IMR-90 (cell line): ENCODE data around the gene TCF4. TPM values are rescaled to one million over a fixed set of nuclear protein-coding genes. Genes with fewer than 3 reads are reported as not detected.

ENCODE experiments used
- ATAC-seq: fragments of 200-7000 bp; cut with Tn5 transposase; 2 replicates; pipeline ENCODE4 v1.9.1; 2020; ENCODE audit warnings: low read depth, mild to moderate bottlenecking, moderate library complexity
- BruUV-seq: library from RNA; stranded (reverse); fragments of 400-500 nt; replicated peaks from 2 replicates; lab custom pipeline; 2021; lab: Mats Ljungman, UMichigan
- CTCF ChIA-PET: fragments of 300-600 bp; formaldehyde crosslinking; extraction: SDS; loops from one replicate; lab custom pipeline; 2021; ENCODE audit warnings: antibody characterized with exemption; lab: Yijun Ruan, JAX
- POLR2A ChIA-PET: fragments of 300-600 bp; sonication (Branson Sonifier 250); formaldehyde crosslinking; loops from one replicate; lab custom pipeline; 2022; ENCODE audit warnings: antibody characterized with exemption; ENCODE audit not compliant: unreplicated experiment; lab: Charles Lee
- DNase-seq: peaks from one replicate; pipeline ENCODE4 v3.0.0; 2013
- H2AFZ ChIP-seq: replicated peaks from 2 replicates; pipeline ENCODE3; 2013; ENCODE audit warnings: low read length, mild to moderate bottlenecking; ENCODE audit not compliant: poor library complexity
- H2AK5ac ChIP-seq: 2 replicates; pipeline ENCODE4 v1.6.1; 2013; ENCODE audit warnings: low read depth, low read length, inconsistent platforms
- H2AK9ac ChIP-seq: replicated peaks from 2 replicates; pipeline ENCODE3; 2013; ENCODE audit warnings: mild to moderate bottlenecking, low read depth, low read length, moderate library complexity; ENCODE audit not compliant: poor library complexity
- H2BK120ac ChIP-seq: 2 replicates; pipeline ENCODE4 v1.6.1; 2013; ENCODE audit warnings: low read depth, low read length, inconsistent platforms
- H2BK15ac ChIP-seq: 3 replicates; pipeline ENCODE4 v1.6.1; 2013; ENCODE audit warnings: low read depth, low read length, inconsistent platforms
- H2BK20ac ChIP-seq: 2 replicates; pipeline ENCODE4 v1.6.1; 2013; ENCODE audit warnings: low read depth, mild to moderate bottlenecking, inconsistent platforms, low read length, moderate library complexity
- H2BK5ac ChIP-seq: 2 replicates; pipeline ENCODE4 v1.6.1; 2013; ENCODE audit warnings: mild to moderate bottlenecking, low read depth, low read length, inconsistent platforms; ENCODE audit not compliant: poor library complexity, severe bottlenecking
- H3K14ac ChIP-seq: replicated peaks from 2 replicates; pipeline ENCODE4 v1.6.1; 2013; ENCODE audit warnings: low read depth, low read length, inconsistent platforms
- H3K18ac ChIP-seq: 2 replicates; pipeline ENCODE4 v1.6.1; 2013; ENCODE audit warnings: low read depth, low read length, control low read depth
- H3K23ac ChIP-seq: 2 replicates; pipeline ENCODE4 v1.6.1; 2013; ENCODE audit warnings: low read depth, low read length, inconsistent platforms
- H3K27ac ChIP-seq: 2 replicates; pipeline ENCODE4 v1.5.1; 2013; ENCODE audit warnings: mild to moderate bottlenecking, control low read depth, low read length; ENCODE audit not compliant: insufficient read depth
- H3K27me3 ChIP-seq: 2 replicates; pipeline ENCODE4 v1.6.1; 2013; ENCODE audit warnings: low read length; ENCODE audit not compliant: control insufficient read depth, insufficient read depth
- H3K36me3 ChIP-seq: 2 replicates; pipeline ENCODE4 v1.6.1; 2013; ENCODE audit warnings: low read length, mixed read lengths; ENCODE audit not compliant: control insufficient read depth, insufficient read depth
- H3K4ac ChIP-seq: 2 replicates; pipeline ENCODE4 v1.6.1; 2013; ENCODE audit warnings: low read depth, low read length, inconsistent platforms
- H3K4me1 ChIP-seq: 2 replicates; pipeline ENCODE4 v1.6.1; 2013; ENCODE audit warnings: low read length, mixed read lengths; ENCODE audit not compliant: control insufficient read depth, insufficient read depth
- H3K4me2 ChIP-seq: 2 replicates; pipeline ENCODE4 v1.6.1; 2013; ENCODE audit warnings: low read depth, mild to moderate bottlenecking, control low read depth, low read length, moderate library complexity
- H3K4me3 ChIP-seq: 2 replicates; pipeline ENCODE4 v1.5.1; 2013; ENCODE audit warnings: low read depth, mild to moderate bottlenecking, control low read depth, low read length, moderate library complexity; ENCODE audit not compliant: insufficient read depth
- H3K56ac ChIP-seq: 2 replicates; pipeline ENCODE4 v1.6.1; 2013; ENCODE audit warnings: low read length, inconsistent platforms; ENCODE audit not compliant: insufficient read depth; ENCODE audit errors: extremely low read depth
- H3K79me1 ChIP-seq, 2 experiments: 2 replicates each; pipeline ENCODE4 v1.6.1; 2013; ENCODE audit warnings: low read length in 2 of 2, inconsistent platforms in 1 of 2, low read depth in 1 of 2
- H3K9ac ChIP-seq: 2 replicates; pipeline ENCODE4 v1.6.1; 2013; ENCODE audit warnings: low read depth, low read length, control low read depth
- H3K9me1 ChIP-seq: 2 replicates; pipeline ENCODE4 v1.6.1; 2013; ENCODE audit warnings: low read length, inconsistent platforms; ENCODE audit not compliant: insufficient read depth
- H3K9me3 ChIP-seq: 2 replicates; pipeline ENCODE4 v1.6.1; 2013; ENCODE audit warnings: low read length; ENCODE audit not compliant: control insufficient read depth, insufficient read depth
- H4K20me1 ChIP-seq: 2 replicates; pipeline ENCODE4 v1.6.1; 2013; ENCODE audit warnings: low read length, inconsistent platforms; ENCODE audit not compliant: insufficient read depth
- H4K5ac ChIP-seq: 2 replicates; pipeline ENCODE4 v1.6.1; 2013; ENCODE audit warnings: mild to moderate bottlenecking, low read depth, low read length, control low read depth
- H4K8ac ChIP-seq, 2 experiments: 2 replicates each; pipeline ENCODE4 v1.6.1; 2013; ENCODE audit warnings: low read depth in 2 of 2, low read length in 2 of 2, control low read depth in 1 of 2, inconsistent platforms in 1 of 2
- H4K91ac ChIP-seq: 2 replicates; pipeline ENCODE4 v1.6.1; 2013; ENCODE audit warnings: low read depth, low read length, inconsistent platforms; ENCODE audit not compliant: insufficient read depth
- BHLHE40 ChIP-seq: fragments of 150-350 bp; IDR thresholded peaks from 2 replicates; pipeline ENCODE4 v1.6.1; 2016; ENCODE audit warnings: mild to moderate bottlenecking, low read depth, low read length
- CEBPB ChIP-seq: IDR thresholded peaks from 2 replicates; pipeline ENCODE4 v1.6.1; 2012; ENCODE audit warnings: low read depth, low read length, improper control_type of control experiment
- CHD1 ChIP-seq: IDR thresholded peaks from 2 replicates; pipeline ENCODE4 v1.6.1; 2012; ENCODE audit warnings: low read depth, low read length, improper control_type of control experiment
- CTCF ChIP-seq: conservative IDR thresholded peaks from 2 replicates; pipeline ENCODE4 v1.5.1; 2012; ENCODE audit warnings: mild to moderate bottlenecking, low read depth, low read length, improper control_type of control experiment
- ELK1 ChIP-seq: fragments of 150-350 bp; IDR thresholded peaks from 2 replicates; pipeline ENCODE4 v1.6.1; 2016; ENCODE audit warnings: low read depth, mild to moderate bottlenecking, low read length, moderate library complexity, borderline replicate concordance
- FOS ChIP-seq: fragments of 150-350 bp; IDR thresholded peaks from 2 replicates; pipeline ENCODE4 v1.6.1; 2016; ENCODE audit warnings: low read depth, low read length
- MAFK ChIP-seq: IDR thresholded peaks from 2 replicates; pipeline ENCODE4 v1.6.1; 2012; ENCODE audit warnings: low read depth, low read length, improper control_type of control experiment
- MAZ ChIP-seq: IDR thresholded peaks from 2 replicates; pipeline ENCODE4 v1.6.1; 2012; ENCODE audit warnings: low read depth, mild to moderate bottlenecking, low read length, improper control_type of control experiment, moderate library complexity, borderline replicate concordance
- MXI1 ChIP-seq: IDR thresholded peaks from 2 replicates; pipeline ENCODE4 v1.6.1; 2012; ENCODE audit warnings: low read depth, mild to moderate bottlenecking, low read length, moderate library complexity, borderline replicate concordance
- NFE2L2 ChIP-seq: fragments of 150-350 bp; IDR thresholded peaks from 2 replicates; pipeline ENCODE4 v1.6.1; 2016; ENCODE audit warnings: low read depth, mild to moderate bottlenecking, low read length
- POLR2A ChIP-seq: IDR thresholded peaks from 2 replicates; pipeline ENCODE4 v1.6.1; 2012; ENCODE audit warnings: mild to moderate bottlenecking, low read depth, low read length
- RAD21 ChIP-seq: IDR thresholded peaks from 2 replicates; pipeline ENCODE4 v1.6.1; 2012; ENCODE audit warnings: low read length, improper control_type of control experiment
- RCOR1 ChIP-seq: IDR thresholded peaks from 2 replicates; pipeline ENCODE4 v1.6.1; 2012; ENCODE audit warnings: mild to moderate bottlenecking, low read length, improper control_type of control experiment; ENCODE audit not compliant: insufficient replicate concordance
- RFX5 ChIP-seq: IDR thresholded peaks from 2 replicates; pipeline ENCODE4 v1.8.0; 2012; ENCODE audit warnings: low read depth, mild to moderate bottlenecking, low read length, moderate library complexity
- SMC3 ChIP-seq: fragments of 150-350 bp; IDR thresholded peaks from 2 replicates; pipeline ENCODE4 v1.6.1; 2016; ENCODE audit warnings: low read depth, mild to moderate bottlenecking, antibody characterized with exemption, low read length, moderate library complexity
- USF2 ChIP-seq: fragments of 150-350 bp; IDR thresholded peaks from 2 replicates; pipeline ENCODE4 v1.6.1; 2017; ENCODE audit warnings: mild to moderate bottlenecking, antibody characterized with exemption, low read length, low read depth
- WGBS, 2 experiments: methylation state at CpG; one replicate each; pipeline versions ENCODE4 v1.1.5 to v1.1.7; 2013; ENCODE audit warnings: missing lambda C conversion rate in 2 of 2; ENCODE audit not compliant: insufficient read length in 1 of 2; ENCODE audit errors: extremely low coverage in 2 of 2; 5-methylcytosine and 5-hydroxymethylcytosine counted together
- dilution Hi-C: fragments of 300-500 bp; cut with HindIII; formaldehyde crosslinking; loops from one replicate; pipeline ENCODE4 v1.14.3; 2018; ENCODE audit warnings: low sequenced_read_pairs; ENCODE audit not compliant: unreplicated experiment
- in situ Hi-C: fragments of 300-500 bp; cut with MboI; formaldehyde crosslinking; loops from 3 replicates; pipeline ENCODE4 v1.14.3; 2019; ENCODE audit warnings: low sequenced_read_pairs, inconsistent platforms, mixed read lengths
- intact Hi-C: fragments of 100-400 bp; cut with micrococcal nuclease; formaldehyde crosslinking; loops from 2 replicates; pipeline ENCODE4 v1.10.0; 2022
- polyA plus RNA-seq, 3 experiments: library from polyadenylated mRNA; depleted of rRNA; stranded (reverse); fragments of >200 nt; gene quantifications; 2 replicates each; pipeline ENCODE4 v1.2.3, GENCODE V29; 2012; ENCODE audit warnings: low replicate concordance in 1 of 3
- total RNA-seq: library from RNA; depleted of rRNA; stranded (reverse); fragments of >200 nt; gene quantifications from 2 replicates; pipeline ENCODE4 v1.2.3, GENCODE V29; 2012

Gene TCF4
- total and polyA plus RNA-seq, 2 of the 4 experiments (the other 2 are of a cell fraction): 30.0 to 87.1 TPM

- H4K20me1 ChIP-seq: no peaks in the 10 kb centered on the region
- no peak overlapping the region for H3K27ac ChIP-seq
- no TSS peak for BruUV-seq
- in situ Hi-C loops (no loop called here), dilution Hi-C loops (no loop called here), intact Hi-C loops (no loop called here)
- H2AK5ac ChIP-seq: no peak overlapping the region
- ChIA-PET CTCF (no interaction called here), POLR2A (no interaction called here)
- H3K4me1 ChIP-seq: no peaks in the 10 kb centered on the region
- no peak overlapping the region for H3K4ac ChIP-seq
- no peak overlapping the region for H3K4me3 ChIP-seq
- no peaks in the 10 kb centered on the region for H3K27me3 ChIP-seq
- H2BK120ac ChIP-seq: no peak overlapping the region
- no peaks in the 10 kb centered on the region for H3K9me3 ChIP-seq
- no peak overlapping the region for H3K18ac ChIP-seq
- H2AFZ ChIP-seq: no peak overlapping the region
- no peak overlapping the region for H2BK15ac ChIP-seq
- no peak overlapping the region for H2BK5ac ChIP-seq
- no CpG with 5 or more reads among the region's 2 CpGs for WGBS, 2 experiments
- H2AK9ac ChIP-seq: no peak overlapping the region
- peaks cover 5% of the 10 kb centered on the region for H3K9me1 ChIP-seq
- DNase-seq (no peak), ATAC-seq (no peak)
- peaks cover 28 to 52% of the 10 kb centered on the region in 2 experiments for H3K79me1 ChIP-seq
- H3K9ac ChIP-seq: no peak overlapping the region
- no peak overlapping the region for H4K5ac ChIP-seq
- no peak for TF ChIP-seq MAZ
- no peak for TF ChIP-seq CHD1
- no peak for TF ChIP-seq USF2
- no peak for TF ChIP-seq ELK1
- TF ChIP-seq BHLHE40: no peak
- TF ChIP-seq RCOR1: no peak
- TF ChIP-seq CEBPB: no peak
- no peak for TF ChIP-seq RAD21
- no peak for TF ChIP-seq FOS
- TF ChIP-seq SMC3: no peak
- TF ChIP-seq RFX5: no peak
- no peak for TF ChIP-seq CTCF
- no peak for TF ChIP-seq NFE2L2
- TF ChIP-seq POLR2A: no peak
- no peak for TF ChIP-seq MXI1
- no peak for TF ChIP-seq MAFK
- no peak overlapping the region for H3K14ac ChIP-seq
- H3K4me2 ChIP-seq: no peak overlapping the region
- no peaks in the 10 kb centered on the region for H3K36me3 ChIP-seq
- no peak overlapping the region for H4K91ac ChIP-seq
- no peak overlapping the region for H3K56ac ChIP-seq
- H4K8ac ChIP-seq: no peak overlapping the region
- H2BK20ac ChIP-seq: no peak overlapping the region
- peak overlapping the region; percentile 7; the same call in 1 of the 2 replicates for H3K23ac ChIP-seq
These were observed 46.4 kb downstream of the TCF4 start for GRCh38 chr18:55541571-55541970.
